H1 (cell line): ENCODE measurements around the gene MPPED2.

Source experiments
- BCL11A ChIP-seq, 2 experiments: IDR thresholded peaks; one replicate each; pipeline ENCODE4 v1.6.1; 2011; ENCODE audit warnings: low read depth in 2 of 2, low read length in 2 of 2, mild to moderate bottlenecking in 2 of 2
- CEBPB ChIP-seq: IDR thresholded peaks from 2 replicates; pipeline ENCODE4 v1.6.1; 2012; ENCODE audit warnings: low read depth, low read length
- CHD2 ChIP-seq: IDR thresholded peaks from 2 replicates; pipeline ENCODE4 v1.6.1; 2012; ENCODE audit warnings: low read length, improper control_type of control experiment
- CTCF ChIP-seq, 3 experiments: IDR thresholded peaks; 1 replicate in 2 of 3; 2 replicates in 1 of 3; pipeline versions ENCODE4 v1.5.1 to v1.6.1; 2011; ENCODE audit warnings: low read length in 3 of 3, mild to moderate bottlenecking in 3 of 3, inconsistent platforms in 2 of 3, low read depth in 1 of 3, moderate library complexity in 1 of 3; ENCODE audit not compliant: insufficient read depth in 1 of 3; ENCODE audit errors: control extremely low read depth in 1 of 3
- GTF2F1 ChIP-seq: IDR thresholded peaks from 2 replicates; pipeline ENCODE4 v1.6.1; 2012; ENCODE audit warnings: low read depth, low read length, improper control_type of control experiment, borderline replicate concordance
- HDAC6 ChIP-seq: IDR thresholded peaks from one replicate; pipeline ENCODE4 v1.7.1; 2012; ENCODE audit warnings: low read depth, mild to moderate bottlenecking, inconsistent platforms, low read length, moderate library complexity
- JUN ChIP-seq: IDR thresholded peaks from 2 replicates; pipeline ENCODE4 v1.6.1; 2011; ENCODE audit warnings: low read depth, mild to moderate bottlenecking, improper control_type of control experiment, low read length
- POLR2AphosphoS5 ChIP-seq: IDR thresholded peaks from 2 replicates; pipeline ENCODE4 v1.6.1; 2011; ENCODE audit warnings: low read depth, low read length
- RXRA ChIP-seq: IDR thresholded peaks from 2 replicates; pipeline ENCODE4 v1.6.1; 2011; ENCODE audit warnings: low read depth, mild to moderate bottlenecking, low read length, moderate library complexity; ENCODE audit not compliant: insufficient read depth
- SIRT6 ChIP-seq: IDR thresholded peaks from one replicate; pipeline ENCODE4 v1.7.1; 2012; ENCODE audit warnings: low read length, inconsistent platforms
- SP1 ChIP-seq: IDR thresholded peaks from 2 replicates; pipeline ENCODE4 v1.6.1; 2011; ENCODE audit warnings: low read depth, low read length
- TBP ChIP-seq: IDR thresholded peaks from 2 replicates; pipeline ENCODE4 v1.6.1; 2011; ENCODE audit warnings: low read depth, low read length, improper control_type of control experiment
- USF2 ChIP-seq: IDR thresholded peaks from 2 replicates; pipeline ENCODE4 v1.6.1; 2011; ENCODE audit warnings: low read length, improper control_type of control experiment
- ZNF274 ChIP-seq: IDR thresholded peaks from 2 replicates; pipeline ENCODE4 v1.7.0; 2012; ENCODE audit warnings: low read length, borderline replicate concordance; ENCODE audit errors: extremely low read depth

GRCh38 chr11:30497600-30497999 lies 88.6 kb downstream of the MPPED2 start:
- TF ChIP-seq SIRT6 (no peak), CTCF (IDR thresholded peaks at IDR 0.05; ENCODE audit: control extremely low read depth in 1 of 3, insufficient read depth in 1 of 3, low read depth in 1 of 3, low read length in 3 of 3) (no peak), CEBPB (no peak), RXRA (no peak), JUN (no peak), CHD2 (no peak), ZNF274 (no peak), TBP (no peak), USF2 (no peak), BCL11A (IDR thresholded peaks at IDR 0.05; ENCODE audit: low read depth in 2 of 2, low read length in 2 of 2) (no peak), SP1 (no peak), POLR2AphosphoS5 (no peak), HDAC6 (no peak), GTF2F1 (no peak)
